Activated B cell treated with CpG ODN at 0.5 μM for 24 hours (primary cell): ENCODE measurements around the gene DUOXA2. TPM values are rescaled to one million over a fixed set of nuclear protein-coding genes. Genes with fewer than 3 reads are reported as not detected.
"Not testable (repeated sequence)": the region's sequence is repeated elsewhere in the genome, so short reads cannot be mapped to it uniquely, and the experiment has no call there.

ENCODE experiments used
- ATAC-seq: fragments of 200-7000 bp; cut with Tn5 transposase; one replicate; pipeline ENCODE4 v1.10.0; 2021; ENCODE audit warnings: low read depth, mild to moderate bottlenecking, moderate library complexity
- CTCF ChIA-PET: fragments of 350-600 bp; sonication (Branson Sonifier 250); formaldehyde crosslinking; loops from one replicate; lab custom pipeline; 2021; ENCODE audit warnings: antibody characterized with exemption; lab: Charles Lee
- POLR2A ChIA-PET: fragments of 350-600 bp; sonication (Branson Sonifier 250); formaldehyde crosslinking; loops from one replicate; lab custom pipeline; 2021; ENCODE audit warnings: antibody characterized with exemption; lab: Charles Lee
- DNase-seq: peaks from one replicate; pipeline ENCODE4 v3.0.0; 2022
- H3K27ac Mint-ChIP-seq: one replicate; pipeline ENCODE4 v1.8.0; 2020; ENCODE audit warnings: mixed read lengths
- H3K27me3 Mint-ChIP-seq: one replicate; pipeline ENCODE4 v1.8.0; 2021; ENCODE audit warnings: mixed read lengths
- H3K36me3 Mint-ChIP-seq: one replicate; pipeline ENCODE4 v1.8.0; 2021; ENCODE audit warnings: low read depth, mixed read lengths
- H3K4me1 Mint-ChIP-seq: one replicate; pipeline ENCODE4 v1.8.0; 2021; ENCODE audit warnings: mixed read lengths
- H3K4me3 Mint-ChIP-seq: one replicate; pipeline ENCODE4 v1.8.0; 2020; ENCODE audit warnings: mild to moderate bottlenecking, mixed read lengths
- H3K9me3 Mint-ChIP-seq: one replicate; pipeline ENCODE4 v1.8.0; 2020; ENCODE audit warnings: mixed read lengths
- CTCF ChIP-seq: fragments of 200-600 bp; IDR thresholded peaks from one replicate; pipeline ENCODE4 v1.8.0; 2022; ENCODE audit warnings: antibody characterized with exemption, mild to moderate bottlenecking
- intact Hi-C: fragments of 100-400 bp; cut with micrococcal nuclease; formaldehyde crosslinking; loops from one replicate; pipeline ENCODE4 v1.15.1; 2024
- total RNA-seq: library from RNA; stranded (reverse); gene quantifications from 2 replicates; pipeline ENCODE4 v1.2.3, GENCODE V29; 2022

The DUOXA2 gene
- total RNA-seq, 1 donor from 2014 or later: not detected

- peaks cover 52% of the 10 kb centered on the region for H3K27me3 Mint-ChIP-seq
- H3K27ac Mint-ChIP-seq: no peak overlapping the region
- peak overlapping the region; percentile 77 for H3K4me3 Mint-ChIP-seq
- no peak for TF ChIP-seq CTCF
- H3K36me3 Mint-ChIP-seq: no peaks in the 10 kb centered on the region
- no peaks in the 10 kb centered on the region for H3K9me3 Mint-ChIP-seq
- CTCF ChIA-PET: interaction anchor here (1.1 to 1.2 kb wide), 2 partner anchors 8 to 12 kb away, joined by 3 read pairs; no protein-coding TSS in a partner anchor
- no peak for DNase-seq
- intact Hi-C loops: no loop called here
- peaks cover 11% of the 10 kb centered on the region for H3K4me1 Mint-ChIP-seq
- peak; percentile 72 for ATAC-seq
- POLR2A ChIA-PET: no interaction called here
These were observed 20.8 kb downstream of the DUOXA2 start for GRCh38 chr15:45134682-45135604.

GRCh38 chr15:45135705-45136377 is 21.7 kb downstream of the DUOXA2 start:
- H3K27ac Mint-ChIP-seq, ATAC-seq, CTCF ChIA-PET, POLR2A ChIA-PET, H3K36me3 Mint-ChIP-seq, DNase-seq, H3K9me3 Mint-ChIP-seq: not testable (repeated sequence)
- Mint-ChIP-seq H3K4me1 (peaks cover 11% of the 10 kb centered on the region), H3K4me3 (peak overlapping the region; percentile 59), H3K27me3 (peaks cover 45% of the 10 kb centered on the region)
- intact Hi-C loops: loop anchor here (1.0 kb wide), 1 partner anchor 18 kb away; no protein-coding TSS in a partner anchor

- peaks cover 40% of the 10 kb centered on the region for H3K27me3 Mint-ChIP-seq
These were observed 22.2 kb downstream of the DUOXA2 start for GRCh38 chr15:45136378-45136764.

GRCh38 chr15:45137703-45138102 is 23.6 kb downstream of the DUOXA2 start:
- peaks cover 11% of the 10 kb centered on the region for H3K4me1 Mint-ChIP-seq
- no peaks in the 10 kb centered on the region for H3K36me3 Mint-ChIP-seq
- ATAC-seq: no peak
- no peaks in the 10 kb centered on the region for H3K9me3 Mint-ChIP-seq
- ChIA-PET CTCF (no interaction called here), POLR2A (no interaction called here)
- H3K27ac Mint-ChIP-seq: no peak overlapping the region
- no peak for TF ChIP-seq CTCF
- DNase-seq: no peak
- no peak overlapping the region for H3K4me3 Mint-ChIP-seq
- H3K27me3 Mint-ChIP-seq: peaks cover 30% of the 10 kb centered on the region
- intact Hi-C loops: no loop called here

More at GRCh38 chr15:45136378-45136764, 22.2 kb downstream of the DUOXA2 start:
- Mint-ChIP-seq H3K27ac (no peak overlapping the region), H3K4me1 (peaks cover 11% of the 10 kb centered on the region), H3K9me3 (no peaks in the 10 kb centered on the region), H3K36me3 (no peaks in the 10 kb centered on the region), H3K4me3 (peak overlapping the region; percentile 59)
- TF ChIP-seq CTCF: no peak
- ChIA-PET CTCF (no interaction called here), POLR2A (no interaction called here)
- no peak for ATAC-seq
- no peak for DNase-seq
- intact Hi-C loops: loop anchor here (1.0 kb wide), 1 partner anchor 18 kb away; no protein-coding TSS in a partner anchor

GRCh38 chr15:45138814-45139765 is 25.0 kb downstream of the DUOXA2 start:
- no peak for ATAC-seq
- TF ChIP-seq CTCF: no peak
- no peak overlapping the region for H3K4me3 Mint-ChIP-seq
- H3K36me3 Mint-ChIP-seq: no peaks in the 10 kb centered on the region
- intact Hi-C loops: no loop called here
- ChIA-PET CTCF (interaction anchor here (0.7 kb wide), 2 partner anchors 21 to 33 kb away, joined by 3 read pairs; no protein-coding TSS in a partner anchor), POLR2A (no interaction called here)
- no peak overlapping the region for H3K27ac Mint-ChIP-seq
- peaks cover 18% of the 10 kb centered on the region for H3K27me3 Mint-ChIP-seq
- no peaks in the 10 kb centered on the region for H3K9me3 Mint-ChIP-seq
- DNase-seq: no peak
- H3K4me1 Mint-ChIP-seq: peaks cover 11% of the 10 kb centered on the region
